ENCODE results near the gene FABP3. TPM values are rescaled to one million over a fixed set of nuclear protein-coding genes. Genes with fewer than 3 reads are reported as not detected.

The FABP3 gene
- total and polyA plus RNA-seq, 2 of the 8 experiments (the other 6 are each of a cell fraction or from before 2014, with no cell fraction given), result 34.8 to 43.9 TPM

GRCh38 chr1:31412732-31413404 lies 40.0 kb upstream of the FABP3 start, which contains the start of gene SERINC2:
Gene SERINC2, plus strand, starts transcription at chr1:31413213. Its CDS starts 53 bp downstream, at chr1:31413266.
- H3K23me2 ChIP-seq (ENCODE audit: low read depth, low read length), result peaks cover 11% of the 10 kb centered on the region
- no peaks in the 10 kb centered on the region for H3K9me3 ChIP-seq (ENCODE audit: insufficient read depth in 2 of 2, low read depth in 1 of 2, low read length in 1 of 2)
- H3K79me2 ChIP-seq (ENCODE audit: control insufficient read depth in 1 of 2, insufficient read depth in 2 of 2, low read length in 2 of 2), result peaks cover 0 to 9% of the 10 kb centered on the region in 2 experiments; a peak in 1 of 4 replicates
- H3K14ac ChIP-seq (ENCODE audit: insufficient read length), result no peak within 1 kb of the TSS
- no peak within 1 kb of the TSS for H3K23ac ChIP-seq (ENCODE audit: insufficient read length)
- 13% methylated on average over 17 of the region's 63 CpGs; no CpG with 5 or more reads in 1 of the 2 experiments for WGBS, 2 experiments (ENCODE audit: extremely low coverage in 1 of 2, insufficient coverage in 1 of 2, insufficient read length in 1 of 2, insufficient replicate concordance in 2 of 2, low coverage in 1 of 2, low lambda C conversion rate in 2 of 2, missing lambda C conversion rate in 1 of 2)
- peak within 1 kb of the TSS; percentile 3; the same call in 1 of the 2 replicates for H3K27ac ChIP-seq (ENCODE audit: low read depth, low read length)
- peak within 1 kb of the TSS; percentile 78 to 99 for H3K4me2 ChIP-seq (ENCODE audit: insufficient read depth in 1 of 2, low read depth in 2 of 2, low read length in 2 of 2)
- DNase-seq (ENCODE audit: low read depth in 1 of 2, low spot score in 2 of 2) (peak in 1 of 2 experiments; percentile 81), FAIRE-seq (no peak)
- H3K4me1 ChIP-seq (replicated peaks in 1 of 4; ENCODE audit: control insufficient read depth in 3 of 4, insufficient read depth in 4 of 4, low read length in 3 of 4), result peaks cover 10 to 27% (median 13%) of the 10 kb centered on the region in 4 experiments
- peak within 1 kb of the TSS; percentile 64 to 89 (median 75) for H3K9ac ChIP-seq (replicated peaks in 1 of 4; ENCODE audit: extremely low read depth in 1 of 4, low read depth in 3 of 4, low read length in 3 of 4)
- no peaks in the 10 kb centered on the region for H3K36me3 ChIP-seq (ENCODE audit: control insufficient read depth in 2 of 4, insufficient read depth in 4 of 4, low read length in 3 of 4)
- peak within 1 kb of the TSS; percentile 73 to 97 (median 86) for H3K4me3 ChIP-seq (ENCODE audit: extremely low read depth in 1 of 4, insufficient read depth in 2 of 4, low read depth in 3 of 4, low read length in 4 of 4)
- POLR2A ChIA-PET (ENCODE audit: partially characterized antibody), result interaction anchor here (1.0 to 4.2 kb wide), 8 partner anchors 10 to 149 kb away, joined by 3 to 26 read pairs (median 3); partner anchors contain the start of gene FABP3
- peak within 1 kb of the TSS; percentile 84; the same call in 1 of the 2 replicates for H2BK12ac ChIP-seq (ENCODE audit: low read depth, low read length)
- H3K18ac ChIP-seq (ENCODE audit: extremely low read depth, low read length), result peak within 1 kb of the TSS; percentile 83
- no peak within 1 kb of the TSS for H2AK5ac ChIP-seq (ENCODE audit: low read depth, low read length)
- peak within 1 kb of the TSS; percentile 60 for H3K56ac ChIP-seq (replicated peaks; ENCODE audit: insufficient read length, low read depth, low read length)
- no peaks in the 10 kb centered on the region for H4K20me1 ChIP-seq (replicated peaks in 1 of 2; ENCODE audit: control insufficient read depth in 1 of 2, insufficient read depth in 2 of 2, low read length in 2 of 2)
- peak within 1 kb of the TSS; percentile 93 for H4K8ac ChIP-seq (ENCODE audit: extremely low read depth, insufficient read depth, low read length)
- H2AFZ ChIP-seq (ENCODE audit: low read length), result peak within 1 kb of the TSS; percentile 93
- CTCF ChIA-PET (ENCODE audit: partially characterized antibody), result interaction anchor here (0.9 to 19.2 kb wide), 7 partner anchors 10 to 214 kb away, joined by 3 to 415 read pairs (median 3); no protein-coding TSS in a partner anchor
- H2BK120ac ChIP-seq (replicated peaks; ENCODE audit: low read depth, low read length), result no peak within 1 kb of the TSS
- peak within 1 kb of the TSS; percentile 81 for H4K91ac ChIP-seq (replicated peaks; ENCODE audit: insufficient read length, low read length)
- peaks cover 0 to 6% (median 2%) of the 10 kb centered on the region in 4 experiments; a peak in 3 of 7 replicates for H3K27me3 ChIP-seq (replicated peaks in 1 of 4; ENCODE audit: control insufficient read depth in 3 of 4, extremely low read depth in 1 of 4, insufficient read depth in 3 of 4, low read length in 3 of 4)
- H2BK15ac ChIP-seq (ENCODE audit: low read length), result 0 out of 2 replicates have a peak within 1 kb of the TSS, but pooled peaks have one; percentile 36
- 0 out of 2 replicates have a peak within 1 kb of the TSS, but pooled peaks have one; percentile 61 for H2BK20ac ChIP-seq (ENCODE audit: low read length)
- no peak for TF ChIP-seq KDM5A (IDR thresholded peaks at IDR 0.05; ENCODE audit: low read length)
- TF ChIP-seq TAF1 (IDR thresholded peaks at IDR 0.05; ENCODE audit: low read depth, low read length), result 0 out of 2 replicates have a peak, but pooled peaks have one; percentile 52
- no peak for TF ChIP-seq RXRA (IDR thresholded peaks at IDR 0.05; ENCODE audit: insufficient read depth, low read depth, low read length)
- no peak for TF ChIP-seq RFX5 (IDR thresholded peaks at IDR 0.05; ENCODE audit: borderline replicate concordance, low read depth, low read length)
- TF ChIP-seq YY1 (IDR thresholded peaks at IDR 0.05; ENCODE audit: low read depth, low read length), result peak; percentile 51; the same call in 1 of the 2 replicates
- TF ChIP-seq EZH2 (IDR thresholded peaks at IDR 0.05; ENCODE audit: low read depth, low read length, severe bottlenecking), result no peak
- TF ChIP-seq TBP (IDR thresholded peaks at IDR 0.05; ENCODE audit: low read depth, low read length), result 0 out of 2 replicates have a peak, but pooled peaks have one; percentile 15
- no peak for TF ChIP-seq ASH2L (IDR thresholded peaks at IDR 0.05; ENCODE audit: low read length)
- peak in 1 of 2 experiments; percentile 55; a peak in 2 of 3 replicates for TF ChIP-seq POLR2A (IDR thresholded peaks at IDR 0.05; ENCODE audit: control extremely low read depth in 1 of 2, low read depth in 2 of 2, low read length in 2 of 2)
- 0 out of 4 replicates have a peak, but pooled peaks have one; percentile 14 to 26 for TF ChIP-seq SIN3A (conservative IDR thresholded peaks at IDR 0.05 in 1 of 2, IDR thresholded peaks at IDR 0.05 in 1 of 2; ENCODE audit: low read depth in 1 of 2, low read length in 2 of 2)
- peak; percentile 83 for TF ChIP-seq PHF8 (conservative IDR thresholded peaks at IDR 0.05; ENCODE audit: low read depth, low read length)
- H3K79me1 ChIP-seq (ENCODE audit: low read depth, low read length), result 0 out of 2 replicates have a peak, but pooled peaks cover 2% of the 10 kb centered on the region
- peak within 1 kb of the TSS; percentile 44 for H3K4ac ChIP-seq (replicated peaks; ENCODE audit: insufficient read length, low read depth, low read length)
- H2BK5ac ChIP-seq (ENCODE audit: low read depth, low read length), result peak within 1 kb of the TSS; percentile 60; the same call in 1 of the 2 replicates
- peak within 1 kb of the TSS; percentile 38 for H4K5ac ChIP-seq (ENCODE audit: insufficient read length, low read depth, low read length)

Data from H1 (cell line).